GM23248 (cell line): ENCODE results near the gene C14orf119.

Source experiments
- EZH2 ChIP-seq: fragments of 200-600 bp; sonication (generic); IDR thresholded peaks from 2 replicates; pipeline ENCODE4 v1.6.1; 2018; ENCODE audit warnings: antibody characterized with exemption, mild to moderate bottlenecking; ENCODE audit not compliant: insufficient read depth, poor library complexity, severe bottlenecking
- EZH2phosphoT487 ChIP-seq: fragments of 200-600 bp; sonication (generic); IDR thresholded peaks from 2 replicates; pipeline ENCODE4 v1.6.1; 2018; ENCODE audit warnings: antibody characterized with exemption, moderate library complexity, mild to moderate bottlenecking, low read depth; ENCODE audit not compliant: insufficient read depth

- no peak for TF ChIP-seq EZH2
- TF ChIP-seq EZH2phosphoT487 = no peak
Observed at GRCh38 chr14:23066855-23067744, 28.2 kb upstream of the C14orf119 start.
